ENCODE measurements around the gene PCF11. TPM values are rescaled to one million over a fixed set of nuclear protein-coding genes. Genes with fewer than 3 reads are reported as not detected.
A peak's percentile ranks its signal among the peaks of the same experiment; 100 is the strongest.
"Not testable (repeated sequence)": the region's sequence is repeated elsewhere in the genome, so short reads cannot be mapped to it uniquely, and the experiment has no call there.

Gene PCF11
- total RNA-seq, 4 donors from 2014 or later: 80.7 to 191 (median 122) TPM

DNA sequence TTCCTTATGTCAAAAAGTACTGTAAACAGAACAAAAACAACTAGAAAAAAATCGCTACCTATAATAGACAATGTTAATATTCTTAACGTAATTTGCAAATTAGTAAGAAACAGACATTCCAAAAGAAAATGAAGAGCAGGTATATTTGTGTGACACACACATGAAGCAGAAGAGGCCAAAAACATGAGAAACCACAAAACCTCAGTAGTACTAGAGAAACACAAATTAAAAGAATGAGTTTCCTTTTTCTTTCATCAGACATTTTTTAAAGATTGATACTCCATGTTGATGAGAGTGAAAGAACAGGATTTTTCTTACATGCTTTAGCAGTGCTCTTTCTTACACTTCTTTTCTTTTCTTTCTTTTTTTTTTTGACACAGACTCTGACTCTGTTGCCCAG is 34.2 kb upstream of the PCF11 start:
- DNase-seq: no peak
- Histone ChIP-seq H3K27me3 (no peaks in the 10 kb centered on the region), H3K4me3 (no peak overlapping the region), H3K27ac (peak overlapping the region in 1 of 2 donors; percentile 22), H3K4me1 (peaks cover 0 to 15% of the 10 kb centered on the region in 2 donors), H3K9me3 (no peaks in the 10 kb centered on the region), H3K36me3 (no peaks in the 10 kb centered on the region)
- intact Hi-C loops (cut with DNase I; ENCODE audit: low total_unique reads): no loop called here
- TF ChIP-seq POLR2A (IDR thresholded peaks at IDR 0.05): no peak
- TF ChIP-seq, protein P1, sequence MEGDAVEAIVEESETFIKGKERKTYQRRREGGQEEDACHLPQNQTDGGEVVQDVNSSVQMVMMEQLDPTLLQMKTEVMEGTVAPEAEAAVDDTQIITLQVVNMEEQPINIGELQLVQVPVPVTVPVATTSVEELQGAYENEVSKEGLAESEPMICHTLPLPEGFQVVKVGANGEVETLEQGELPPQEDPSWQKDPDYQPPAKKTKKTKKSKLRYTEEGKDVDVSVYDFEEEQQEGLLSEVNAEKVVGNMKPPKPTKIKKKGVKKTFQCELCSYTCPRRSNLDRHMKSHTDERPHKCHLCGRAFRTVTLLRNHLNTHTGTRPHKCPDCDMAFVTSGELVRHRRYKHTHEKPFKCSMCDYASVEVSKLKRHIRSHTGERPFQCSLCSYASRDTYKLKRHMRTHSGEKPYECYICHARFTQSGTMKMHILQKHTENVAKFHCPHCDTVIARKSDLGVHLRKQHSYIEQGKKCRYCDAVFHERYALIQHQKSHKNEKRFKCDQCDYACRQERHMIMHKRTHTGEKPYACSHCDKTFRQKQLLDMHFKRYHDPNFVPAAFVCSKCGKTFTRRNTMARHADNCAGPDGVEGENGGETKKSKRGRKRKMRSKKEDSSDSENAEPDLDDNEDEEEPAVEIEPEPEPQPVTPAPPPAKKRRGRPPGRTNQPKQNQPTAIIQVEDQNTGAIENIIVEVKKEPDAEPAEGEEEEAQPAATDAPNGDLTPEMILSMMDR (IDR thresholded peaks at IDR 0.05): no peak

DNA sequence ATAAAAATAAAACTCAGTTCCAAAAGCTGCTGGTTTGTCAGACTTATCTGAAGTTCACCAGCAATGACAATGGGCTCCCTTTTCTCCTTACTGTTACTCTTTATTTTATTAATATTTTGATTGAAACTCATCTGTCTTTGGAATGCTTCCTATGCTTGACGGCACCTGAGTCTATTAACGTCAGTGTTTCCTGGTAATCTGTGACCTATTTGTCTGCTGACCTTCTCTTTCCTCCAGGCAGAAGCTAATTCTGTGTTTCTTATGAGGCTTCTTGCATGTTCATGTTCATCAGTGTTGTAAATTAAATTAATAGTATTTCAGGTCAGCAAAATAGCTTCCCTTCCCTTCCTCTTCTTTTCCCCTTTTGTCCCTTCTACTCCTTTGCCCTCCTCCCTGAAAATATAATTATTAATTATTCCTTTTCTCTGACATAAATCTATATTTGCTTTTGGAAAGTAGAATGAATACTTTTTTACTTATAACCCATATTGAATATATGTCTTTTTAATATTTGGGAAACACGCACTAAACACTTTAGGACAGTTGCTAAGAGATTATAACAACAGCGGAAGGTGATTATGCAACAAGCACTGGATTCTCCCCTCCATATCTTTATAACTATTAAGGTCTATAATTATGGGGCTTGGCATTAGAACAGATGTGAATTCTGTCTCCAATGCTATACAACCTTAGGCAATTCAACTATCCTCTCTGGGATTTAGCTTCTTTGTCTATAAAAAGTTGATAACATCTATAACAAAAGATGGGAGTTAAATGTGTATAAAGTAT is 32.1 kb upstream of the PCF11 start:
- TF ChIP-seq POLR2A (IDR thresholded peaks at IDR 0.05): no peak
- TF ChIP-seq, protein P1 (IDR thresholded peaks at IDR 0.05): no peak
- no peaks in the 10 kb centered on the region for H3K27me3 ChIP-seq
- H3K9me3 ChIP-seq: no peaks in the 10 kb centered on the region
- H3K27ac ChIP-seq: peak overlapping the region; percentile 86 to 89
- no peaks in the 10 kb centered on the region for H3K36me3 ChIP-seq
- peaks cover 0 to 15% of the 10 kb centered on the region in 2 donors for H3K4me1 ChIP-seq
- DNase-seq: no peak
- intact Hi-C loops (cut with DNase I; ENCODE audit: low total_unique reads): no loop called here
- no peak overlapping the region for H3K4me3 ChIP-seq

DNA sequence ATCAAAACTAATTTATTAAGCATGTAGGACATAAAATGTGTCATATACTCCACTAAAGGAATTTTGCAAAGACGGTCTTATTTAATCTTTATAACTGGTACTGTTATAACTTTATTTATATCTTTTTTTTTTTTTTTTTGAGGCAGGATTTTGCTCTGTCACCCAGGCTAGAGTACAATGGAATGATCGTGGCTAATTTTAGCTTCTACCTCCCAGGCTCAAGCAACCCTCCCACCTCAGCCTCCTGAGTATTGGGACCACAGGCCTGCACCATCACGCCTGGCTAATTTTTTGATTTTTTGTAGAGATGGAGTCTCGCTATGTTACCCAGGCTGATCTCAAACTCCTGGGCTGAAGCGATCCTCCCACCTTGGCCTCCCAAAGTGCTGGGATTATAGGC is 31.4 kb upstream of the PCF11 start:
- peaks cover 0 to 15% of the 10 kb centered on the region in 2 donors for H3K4me1 ChIP-seq
- no peaks in the 10 kb centered on the region for H3K36me3 ChIP-seq
- TF ChIP-seq, protein P1 (IDR thresholded peaks at IDR 0.05): no peak
- no peak for TF ChIP-seq POLR2A (IDR thresholded peaks at IDR 0.05)
- intact Hi-C loops (cut with DNase I; ENCODE audit: low total_unique reads): no loop called here
- DNase-seq: no peak
- H3K27ac ChIP-seq: peak overlapping the region; percentile 86 to 89
- H3K4me3 ChIP-seq: no peak overlapping the region
- H3K9me3 ChIP-seq: no peaks in the 10 kb centered on the region
- no peaks in the 10 kb centered on the region for H3K27me3 ChIP-seq

DNA sequence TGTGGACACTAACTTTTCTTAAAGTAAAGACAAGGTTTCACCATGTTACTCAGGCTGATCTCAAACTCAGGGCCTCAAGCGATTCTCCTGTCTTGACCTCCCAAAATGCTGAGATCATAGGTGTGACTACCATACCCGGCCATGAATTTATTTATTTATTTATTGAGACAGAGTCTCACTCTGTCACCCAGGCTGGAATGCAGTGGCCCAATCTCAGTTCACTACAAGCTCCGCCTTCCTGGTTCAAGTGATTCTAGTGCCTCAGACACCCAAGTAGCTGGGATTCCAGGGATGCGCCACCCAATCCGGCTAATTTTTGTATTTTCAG is 29.7 kb upstream of the PCF11 start:
- H3K27ac ChIP-seq: peak overlapping the region; percentile 80 to 89
- TF ChIP-seq, protein P1 (IDR thresholded peaks at IDR 0.05): no peak
- no peak for TF ChIP-seq POLR2A (IDR thresholded peaks at IDR 0.05)
- no peak for DNase-seq
- no peaks in the 10 kb centered on the region for H3K9me3 ChIP-seq
- H3K4me1 ChIP-seq: peaks cover 0 to 15% of the 10 kb centered on the region in 2 donors
- H3K4me3 ChIP-seq: no peak overlapping the region
- H3K36me3 ChIP-seq: no peaks in the 10 kb centered on the region
- intact Hi-C loops (cut with DNase I; ENCODE audit: low total_unique reads): no loop called here
- H3K27me3 ChIP-seq: no peaks in the 10 kb centered on the region

DNA sequence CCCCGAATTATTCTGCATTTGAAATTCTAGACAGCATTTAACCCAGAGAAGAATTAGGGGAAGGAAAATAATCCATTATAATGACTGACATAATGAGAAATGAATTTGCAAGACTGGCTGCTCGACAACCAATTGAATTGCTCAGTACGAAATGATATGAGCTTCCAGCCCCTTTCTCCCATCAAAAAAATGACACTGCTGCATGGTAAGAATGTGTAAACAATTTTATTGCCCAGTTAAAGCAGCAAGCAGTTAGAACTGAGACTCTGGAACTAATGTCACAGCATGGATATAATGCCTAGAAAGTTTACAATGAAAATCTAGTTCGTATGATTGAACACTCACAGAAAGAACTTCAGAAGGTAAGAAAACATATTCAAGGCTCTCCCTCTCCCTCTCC is 24.7 kb upstream of the PCF11 start:
- TF ChIP-seq, protein P1 (IDR thresholded peaks at IDR 0.05): no peak
- TF ChIP-seq POLR2A (IDR thresholded peaks at IDR 0.05): peak in 1 of 2 donors; percentile 6
- Histone ChIP-seq H3K9me3 (no peaks in the 10 kb centered on the region), H3K27ac (peak overlapping the region; percentile 64 to 69), H3K4me1 (no peaks in the 10 kb centered on the region), H3K27me3 (no peaks in the 10 kb centered on the region), H3K36me3 (no peaks in the 10 kb centered on the region), H3K4me3 (peak overlapping the region; percentile 6 to 8)
- intact Hi-C loops (cut with DNase I; ENCODE audit: low total_unique reads): no loop called here
- no peak for DNase-seq

DNA sequence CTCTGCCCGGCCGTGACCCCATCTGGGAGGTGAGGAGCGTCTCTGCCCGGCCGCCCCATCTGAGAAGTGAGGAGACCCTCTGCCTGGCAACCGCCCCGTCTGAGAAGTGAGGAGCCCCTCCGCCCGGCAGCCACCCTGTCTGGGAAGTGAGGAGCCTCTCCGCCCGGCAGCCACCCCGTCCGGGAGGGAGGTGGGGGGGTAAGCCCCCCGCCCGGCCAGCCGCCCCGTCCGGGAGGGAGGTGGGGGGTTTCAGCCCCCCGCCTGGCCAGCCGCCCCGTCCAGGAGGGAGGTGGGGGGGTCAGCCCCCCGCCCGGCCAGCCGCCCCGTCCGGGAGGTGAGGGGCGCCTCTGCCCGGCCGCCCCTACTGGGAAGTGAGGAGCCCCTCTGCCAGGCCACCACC is 23.7 kb upstream of the PCF11 start:
- DNase-seq; H3K27me3 ChIP-seq; H3K36me3 ChIP-seq; H3K4me1 ChIP-seq; H3K4me3 ChIP-seq; H3K9me3 ChIP-seq; intact Hi-C loops (cut with DNase I; ENCODE audit: low total_unique reads): not testable (repeated sequence)
- peak overlapping the region in 1 of 2 donors; percentile 28 for H3K27ac ChIP-seq

All from uterus (tissue), 4 donors.